H1 (cell line): ENCODE results near the gene CNN3. TPM values are rescaled to one million over a fixed set of nuclear protein-coding genes. Genes with fewer than 3 reads are reported as not detected.

ENCODE experiments used
- CTCF ChIA-PET: fragments of 300-600 bp; sonication (Branson Sonifier 250); formaldehyde crosslinking; loops from one replicate; lab custom pipeline; 2021; ENCODE audit not compliant: partially characterized antibody; lab: Charles Lee
- POLR2A ChIA-PET: fragments of 300-600 bp; sonication (Branson Sonifier 250); formaldehyde crosslinking; loops from one replicate; lab custom pipeline; 2021; ENCODE audit warnings: inconsistent platforms; ENCODE audit not compliant: partially characterized antibody; lab: Charles Lee
- DNase-seq, 2 experiments: peaks; one replicate each; pipeline versions ENCODE4 v3.0.0 to v3.0.0-alpha.2; 2010 to 2022; ENCODE audit warnings: low spot score in 2 of 2, low read depth in 1 of 2, mixed read lengths in 1 of 2
- FAIRE-seq: peaks from 2 replicates; lab custom pipeline; 2011; peaks lifted over from hg19 to GRCh38; lab: Jason Lieb, UNC
- H2AFZ ChIP-seq: 2 replicates; pipeline ENCODE4 v1.8.1; 2012; ENCODE audit warnings: low read length, inconsistent platforms
- H2AK5ac ChIP-seq: 2 replicates; pipeline ENCODE4 v1.6.1; 2013; ENCODE audit warnings: low read depth, low read length
- H2BK120ac ChIP-seq: replicated peaks from 2 replicates; pipeline ENCODE3; 2013; ENCODE audit warnings: low read depth, low read length, inconsistent platforms
- H2BK12ac ChIP-seq: 2 replicates; pipeline ENCODE4 v1.6.1; 2013; ENCODE audit warnings: low read depth, low read length
- H2BK15ac ChIP-seq: 2 replicates; pipeline ENCODE4 v1.6.1; 2013; ENCODE audit warnings: low read length
- H2BK20ac ChIP-seq: 2 replicates; pipeline ENCODE4 v1.6.1; 2013; ENCODE audit warnings: low read length
- H2BK5ac ChIP-seq: 2 replicates; pipeline ENCODE4 v1.6.1; 2013; ENCODE audit warnings: low read depth, low read length
- H3K14ac ChIP-seq: 2 replicates; pipeline ENCODE4 v1.6.1; 2013; ENCODE audit warnings: inconsistent platforms; ENCODE audit not compliant: insufficient read length
- H3K18ac ChIP-seq: 2 replicates; pipeline ENCODE4 v1.6.1; 2013; ENCODE audit warnings: low read length; ENCODE audit errors: extremely low read depth
- H3K23ac ChIP-seq: 2 replicates; pipeline ENCODE4 v1.6.1; 2013; ENCODE audit warnings: inconsistent platforms; ENCODE audit not compliant: insufficient read length
- H3K23me2 ChIP-seq: 2 replicates; pipeline ENCODE4 v1.6.1; 2013; ENCODE audit warnings: low read depth, low read length
- H3K27ac ChIP-seq: 2 replicates; pipeline ENCODE4 v1.6.1; 2011; ENCODE audit warnings: low read depth, low read length, inconsistent platforms
- H3K27me3 ChIP-seq, 4 experiments: replicated peaks in 1 of 4; 1 replicate in 1 of 4; 2 replicates in 3 of 4; pipeline versions ENCODE4 v1.6.1 to v1.8.1; 2011 to 2013; ENCODE audit warnings: low read length in 3 of 4, mild to moderate bottlenecking in 3 of 4, inconsistent platforms in 2 of 4, mixed read lengths in 2 of 4, moderate library complexity in 1 of 4; ENCODE audit not compliant: control insufficient read depth in 3 of 4, insufficient read depth in 3 of 4; ENCODE audit errors: extremely low read depth in 1 of 4
- H3K36me3 ChIP-seq, 4 experiments: 2 replicates each; pipeline versions ENCODE4 v1.6.1 to v1.8.1; 2011 to 2013; ENCODE audit warnings: mild to moderate bottlenecking in 4 of 4, low read length in 3 of 4, moderate library complexity in 2 of 4, control low read depth in 1 of 4, inconsistent platforms in 1 of 4; ENCODE audit not compliant: insufficient read depth in 4 of 4, control insufficient read depth in 2 of 4
- H3K4ac ChIP-seq: replicated peaks from 2 replicates; pipeline ENCODE3; 2013; ENCODE audit warnings: low read length, low read depth, mixed read lengths, inconsistent platforms; ENCODE audit not compliant: insufficient read length
- H3K4me1 ChIP-seq, 4 experiments: replicated peaks in 1 of 4; 1 replicate in 1 of 4; 2 replicates in 3 of 4; pipeline versions ENCODE4 v1.6.1 to v1.8.1; 2011 to 2013; ENCODE audit warnings: low read length in 3 of 4, inconsistent platforms in 2 of 4, mixed read lengths in 1 of 4; ENCODE audit not compliant: insufficient read depth in 4 of 4, control insufficient read depth in 3 of 4
- H3K4me2 ChIP-seq, 2 experiments: 2 replicates each; pipeline versions ENCODE4 v1.6.1 to v1.8.1; 2011 to 2013; ENCODE audit warnings: low read depth in 2 of 2, low read length in 2 of 2, control low read depth in 1 of 2, inconsistent platforms in 1 of 2, mild to moderate bottlenecking in 1 of 2; ENCODE audit not compliant: insufficient read depth in 1 of 2
- H3K4me3 ChIP-seq, 4 experiments: fragments of 200-600, 300-600 bp in 1 of 4; sonication (generic), shearing (Covaris generic), sonication (Bioruptor Twin) in 1 of 4; 2 replicates each; pipeline versions ENCODE4 v1.5.1 to v1.8.1; 2011 to 2016; ENCODE audit warnings: low read length in 4 of 4, low read depth in 3 of 4, control low read depth in 2 of 4, inconsistent platforms in 2 of 4, mild to moderate bottlenecking in 2 of 4, mixed read lengths in 1 of 4, moderate library complexity in 1 of 4; ENCODE audit not compliant: insufficient read depth in 2 of 4; ENCODE audit errors: extremely low read depth in 1 of 4
- H3K56ac ChIP-seq: replicated peaks from 2 replicates; pipeline ENCODE3; 2013; ENCODE audit warnings: low read depth, mild to moderate bottlenecking, mixed read lengths, low read length, inconsistent platforms; ENCODE audit not compliant: insufficient read length
- H3K79me1 ChIP-seq: 2 replicates; pipeline ENCODE4 v1.6.1; 2013; ENCODE audit warnings: low read depth, low read length, control low read depth
- H3K79me2 ChIP-seq, 2 experiments: 2 replicates each; pipeline versions ENCODE4 v1.6.1 to v1.8.1; 2012 to 2013; ENCODE audit warnings: low read length in 2 of 2, mild to moderate bottlenecking in 2 of 2, inconsistent platforms in 1 of 2; ENCODE audit not compliant: insufficient read depth in 2 of 2, control insufficient read depth in 1 of 2
- H3K9ac ChIP-seq, 4 experiments: replicated peaks in 1 of 4; 1 replicate in 1 of 4; 2 replicates in 3 of 4; pipeline versions ENCODE4 v1.6.1 to v1.8.1; 2011 to 2013; ENCODE audit warnings: low read depth in 3 of 4, low read length in 3 of 4, control low read depth in 2 of 4, mild to moderate bottlenecking in 2 of 4, moderate library complexity in 2 of 4, inconsistent platforms in 1 of 4; ENCODE audit errors: extremely low read depth in 1 of 4
- H3K9me3 ChIP-seq, 2 experiments: 2 replicates each; pipeline versions ENCODE4 v1.6.1 to v1.8.1; 2012 to 2013; ENCODE audit warnings: mild to moderate bottlenecking in 2 of 2, moderate library complexity in 2 of 2, control low read depth in 1 of 2, inconsistent platforms in 1 of 2, low read depth in 1 of 2, low read length in 1 of 2, mixed read lengths in 1 of 2; ENCODE audit not compliant: insufficient read depth in 2 of 2
- H4K20me1 ChIP-seq, 2 experiments: replicated peaks in 1 of 2; 2 replicates each; pipeline versions ENCODE3 to v1.8.1; 2011 to 2013; ENCODE audit warnings: inconsistent platforms in 2 of 2, low read length in 2 of 2, mild to moderate bottlenecking in 1 of 2; ENCODE audit not compliant: insufficient read depth in 2 of 2, control insufficient read depth in 1 of 2
- H4K5ac ChIP-seq: 2 replicates; pipeline ENCODE4 v1.6.1; 2013; ENCODE audit warnings: low read length, low read depth, mixed read lengths, inconsistent platforms; ENCODE audit not compliant: insufficient read length
- H4K8ac ChIP-seq: 2 replicates; pipeline ENCODE4 v1.8.0; 2013; ENCODE audit warnings: mild to moderate bottlenecking, moderate library complexity, low read length, inconsistent platforms; ENCODE audit not compliant: insufficient read depth; ENCODE audit errors: extremely low read depth
- H4K91ac ChIP-seq: replicated peaks from 2 replicates; pipeline ENCODE3; 2013; ENCODE audit warnings: low read length, mixed read lengths, inconsistent platforms; ENCODE audit not compliant: insufficient read length
- CEBPB ChIP-seq: IDR thresholded peaks from 2 replicates; pipeline ENCODE4 v1.6.1; 2012; ENCODE audit warnings: low read depth, low read length
- EGR1 ChIP-seq: IDR thresholded peaks from 2 replicates; pipeline ENCODE4 v1.6.1; 2011; ENCODE audit warnings: low read depth, low read length, borderline replicate concordance
- JUND ChIP-seq: IDR thresholded peaks from 2 replicates; pipeline ENCODE4 v1.6.1; 2011; ENCODE audit warnings: mild to moderate bottlenecking, improper control_type of control experiment, low read length
- POLR2AphosphoS5 ChIP-seq: IDR thresholded peaks from 2 replicates; pipeline ENCODE4 v1.6.1; 2011; ENCODE audit warnings: low read depth, low read length
- SP1 ChIP-seq: IDR thresholded peaks from 2 replicates; pipeline ENCODE4 v1.6.1; 2011; ENCODE audit warnings: low read depth, low read length
- TAF1 ChIP-seq: IDR thresholded peaks from 2 replicates; pipeline ENCODE4 v1.6.1; 2011; ENCODE audit warnings: mild to moderate bottlenecking, low read depth, low read length
- TEAD4 ChIP-seq: IDR thresholded peaks from 2 replicates; pipeline ENCODE4 v1.6.1; 2012; ENCODE audit warnings: low read depth, low read length, inconsistent platforms, mixed read lengths
- WGBS, 2 experiments: shearing (Covaris generic) in 1 of 2; methylation state at CpG; one replicate each; pipeline versions ENCODE4 v1.1.6 to v1.1.7; 2013 to 2015; ENCODE audit warnings: low lambda C conversion rate in 2 of 2, mixed read lengths in 2 of 2, inconsistent platforms in 1 of 2, low coverage in 1 of 2, missing lambda C conversion rate in 1 of 2; ENCODE audit not compliant: insufficient replicate concordance in 2 of 2, insufficient coverage in 1 of 2, insufficient read length in 1 of 2; ENCODE audit errors: extremely low coverage in 1 of 2, missing lambda C conversion rate in 1 of 2; 5-methylcytosine and 5-hydroxymethylcytosine counted together
- polyA plus RNA-seq, 7 experiments: library from polyadenylated mRNA; depleted of rRNA in 3 of 7; stranded (reverse) in 5 of 7; unstranded in 2 of 7; fragments of >200 nt in 5 of 7; fragments of 200-250 nt in 2 of 7; gene quantifications; 1 replicate in 5 of 7; 2 replicates in 1 of 7; 4 replicates in 1 of 7; pipeline versions ENCODE4 v1.2.1 to v1.2.3, GENCODE V29; 2011 to 2013; ENCODE audit warnings: missing spikeins in 2 of 7, mixed read lengths in 2 of 7
- total RNA-seq: library from RNA; stranded (reverse); fragmentation: NEBNext Ultra II Directional; extraction: Animal tissue kit (Norgen Biotek cat#: 25700); gene quantifications from 2 replicates; pipeline ENCODE4 v1.2.1, GENCODE V29; 2021
- TF ChIP-seq, protein P1 (sequence below), 3 experiments: IDR thresholded peaks; 1 replicate in 2 of 3; 2 replicates in 1 of 3; pipeline versions ENCODE4 v1.5.1 to v1.6.1; 2011; ENCODE audit warnings: low read length in 3 of 3, mild to moderate bottlenecking in 3 of 3, inconsistent platforms in 2 of 3, low read depth in 1 of 3, moderate library complexity in 1 of 3; ENCODE audit not compliant: insufficient read depth in 1 of 3; ENCODE audit errors: control extremely low read depth in 1 of 3

CNN3 gene
- total and polyA plus RNA-seq, 2 of the 8 experiments (the other 6 are each of a cell fraction or from before 2014, with no cell fraction given): 134 to 266 TPM

DNA sequence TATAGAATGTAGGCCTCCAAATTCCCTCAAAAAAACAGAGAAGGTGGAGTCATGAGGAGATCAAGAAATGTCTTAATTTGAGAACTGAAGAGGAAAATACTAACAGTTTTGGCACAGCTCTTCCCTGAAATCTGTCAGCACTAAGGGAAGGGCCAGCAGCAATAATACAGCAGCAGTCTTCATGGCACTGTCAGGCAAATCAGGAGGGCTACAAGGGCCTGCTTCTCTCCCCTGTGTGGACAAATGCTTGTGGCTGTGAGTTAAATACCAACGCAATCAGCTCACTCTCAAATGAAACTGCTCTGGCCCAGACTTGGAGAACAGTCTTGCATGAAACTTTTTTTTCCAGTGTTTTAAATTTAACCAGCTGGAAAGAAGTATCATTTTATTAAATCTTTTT, 20.5 kb upstream of the CNN3 start:
- H3K23me2 ChIP-seq: no peaks in the 10 kb centered on the region
- H3K36me3 ChIP-seq: no peaks in the 10 kb centered on the region
- H2AK5ac ChIP-seq: no peak overlapping the region
- no peak overlapping the region for H2AFZ ChIP-seq
- no peak overlapping the region for H3K18ac ChIP-seq
- H3K27me3 ChIP-seq: no peaks in the 10 kb centered on the region
- CTCF ChIA-PET: interaction anchor here (1.2 to 1.5 kb wide), 3 partner anchors 15 to 94 kb away, joined by 3 to 7 read pairs (median 4); no protein-coding TSS in a partner anchor
- no peak overlapping the region for H4K5ac ChIP-seq
- no peak overlapping the region for H3K4ac ChIP-seq
- H3K23ac ChIP-seq: no peak overlapping the region
- no peak overlapping the region for H3K27ac ChIP-seq
- no peak for DNase-seq
- no peak overlapping the region for H4K91ac ChIP-seq
- H3K4me3 ChIP-seq: no peak overlapping the region
- H4K8ac ChIP-seq: no peak overlapping the region
- H3K4me2 ChIP-seq: no peak overlapping the region
- no peaks in the 10 kb centered on the region for H4K20me1 ChIP-seq
- H3K14ac ChIP-seq: no peak overlapping the region
- H3K56ac ChIP-seq: no peak overlapping the region
- WGBS, 2 experiments: 96% methylated on average over 1 of the region's 1 CpG; no CpG with 5 or more reads in 1 of the 2 experiments
- H3K4me1 ChIP-seq: no peaks in the 10 kb centered on the region
- H2BK5ac ChIP-seq: no peak overlapping the region
- H2BK12ac ChIP-seq: no peak overlapping the region
- H2BK20ac ChIP-seq: no peak overlapping the region
- FAIRE-seq: no peak
- H3K79me2 ChIP-seq: no peaks in the 10 kb centered on the region
- H3K79me1 ChIP-seq: no peaks in the 10 kb centered on the region
- H2BK120ac ChIP-seq: no peak overlapping the region
- no peak overlapping the region for H3K9ac ChIP-seq
- H3K9me3 ChIP-seq: no peaks in the 10 kb centered on the region
- no peak overlapping the region for H2BK15ac ChIP-seq
- POLR2A ChIA-PET: no interaction called here
- TF ChIP-seq JUND: no peak
- no peak for TF ChIP-seq EGR1
- no peak for TF ChIP-seq TAF1
- TF ChIP-seq, protein P1, sequence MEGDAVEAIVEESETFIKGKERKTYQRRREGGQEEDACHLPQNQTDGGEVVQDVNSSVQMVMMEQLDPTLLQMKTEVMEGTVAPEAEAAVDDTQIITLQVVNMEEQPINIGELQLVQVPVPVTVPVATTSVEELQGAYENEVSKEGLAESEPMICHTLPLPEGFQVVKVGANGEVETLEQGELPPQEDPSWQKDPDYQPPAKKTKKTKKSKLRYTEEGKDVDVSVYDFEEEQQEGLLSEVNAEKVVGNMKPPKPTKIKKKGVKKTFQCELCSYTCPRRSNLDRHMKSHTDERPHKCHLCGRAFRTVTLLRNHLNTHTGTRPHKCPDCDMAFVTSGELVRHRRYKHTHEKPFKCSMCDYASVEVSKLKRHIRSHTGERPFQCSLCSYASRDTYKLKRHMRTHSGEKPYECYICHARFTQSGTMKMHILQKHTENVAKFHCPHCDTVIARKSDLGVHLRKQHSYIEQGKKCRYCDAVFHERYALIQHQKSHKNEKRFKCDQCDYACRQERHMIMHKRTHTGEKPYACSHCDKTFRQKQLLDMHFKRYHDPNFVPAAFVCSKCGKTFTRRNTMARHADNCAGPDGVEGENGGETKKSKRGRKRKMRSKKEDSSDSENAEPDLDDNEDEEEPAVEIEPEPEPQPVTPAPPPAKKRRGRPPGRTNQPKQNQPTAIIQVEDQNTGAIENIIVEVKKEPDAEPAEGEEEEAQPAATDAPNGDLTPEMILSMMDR (IDR thresholded peaks at IDR 0.05; ENCODE audit: control extremely low read depth in 1 of 3, insufficient read depth in 1 of 3, low read depth in 1 of 3, low read length in 3 of 3): no peak
- TF ChIP-seq CEBPB: no peak
- no peak for TF ChIP-seq SP1
- TF ChIP-seq TEAD4: no peak
- TF ChIP-seq POLR2AphosphoS5: no peak
